Tibial artery (tissue), 4 donors: ENCODE measurements around the gene CASK.
"Not testable (repeated sequence)": the region's sequence is repeated elsewhere in the genome, so short reads cannot be mapped to it uniquely, and the experiment has no call there.

Source experiments
- DNase-seq, 2 donors: peaks; one replicate each; pipeline ENCODE4 v3.0.0-alpha.2; 2019
- H3K27ac ChIP-seq, 2 donors: fragments of 200-600 bp; sonication (generic) in 1 of 2; 1 replicate in 1 of 2; 2 replicates in 1 of 2; pipeline ENCODE4 v1.5.1; 2018 to 2019; ENCODE audit warnings: mild to moderate bottlenecking in 1 of 2
- H3K27me3 ChIP-seq, 2 donors: fragments of 200-600 bp; sonication (generic) in 1 of 2; one replicate each; pipeline versions ENCODE4 v1.5.1 to v1.6.0; 2016 to 2019
- H3K36me3 ChIP-seq, 3 donors: fragments of 200-600 bp; sonication (generic) in 2 of 3; one replicate each; pipeline ENCODE4 v1.5.1; 2016 to 2019; ENCODE audit warnings: mild to moderate bottlenecking in 2 of 3
- H3K4me1 ChIP-seq, 4 donors: fragments of 200-600 bp; sonication (generic) in 2 of 4; 1 replicate in 3 of 4; 2 replicates in 1 of 4; pipeline ENCODE4 v1.5.1; 2016 to 2019
- H3K4me3 ChIP-seq, 2 donors: fragments of 200-600 bp; sonication (generic) in 1 of 2; 1 replicate in 1 of 2; 2 replicates in 1 of 2; pipeline ENCODE4 v1.5.1; 2018 to 2019; ENCODE audit warnings: mild to moderate bottlenecking in 2 of 2
- H3K9me3 ChIP-seq, 3 donors: fragments of 200-600 bp; sonication (generic) in 1 of 3; one replicate each; pipeline ENCODE4 v1.5.1; 2016 to 2019
- intact Hi-C: fragments of 100-400 bp; cut with DNase I; formaldehyde crosslinking; loops from one replicate; pipeline ENCODE4 v1.15.0; 2023; ENCODE audit warnings: low total_unique reads
- TF ChIP-seq, protein P1 (sequence below), 2 experiments: fragments of 200-600 bp in 1 of 2; fragments of 450-650 bp in 1 of 2; IDR thresholded peaks; one replicate each; pipeline ENCODE4 v1.5.1; 2017 to 2019; ENCODE audit warnings: antibody characterized with exemption in 2 of 2, mild to moderate bottlenecking in 1 of 2, moderate library complexity in 1 of 2

The CASK gene

DNA sequence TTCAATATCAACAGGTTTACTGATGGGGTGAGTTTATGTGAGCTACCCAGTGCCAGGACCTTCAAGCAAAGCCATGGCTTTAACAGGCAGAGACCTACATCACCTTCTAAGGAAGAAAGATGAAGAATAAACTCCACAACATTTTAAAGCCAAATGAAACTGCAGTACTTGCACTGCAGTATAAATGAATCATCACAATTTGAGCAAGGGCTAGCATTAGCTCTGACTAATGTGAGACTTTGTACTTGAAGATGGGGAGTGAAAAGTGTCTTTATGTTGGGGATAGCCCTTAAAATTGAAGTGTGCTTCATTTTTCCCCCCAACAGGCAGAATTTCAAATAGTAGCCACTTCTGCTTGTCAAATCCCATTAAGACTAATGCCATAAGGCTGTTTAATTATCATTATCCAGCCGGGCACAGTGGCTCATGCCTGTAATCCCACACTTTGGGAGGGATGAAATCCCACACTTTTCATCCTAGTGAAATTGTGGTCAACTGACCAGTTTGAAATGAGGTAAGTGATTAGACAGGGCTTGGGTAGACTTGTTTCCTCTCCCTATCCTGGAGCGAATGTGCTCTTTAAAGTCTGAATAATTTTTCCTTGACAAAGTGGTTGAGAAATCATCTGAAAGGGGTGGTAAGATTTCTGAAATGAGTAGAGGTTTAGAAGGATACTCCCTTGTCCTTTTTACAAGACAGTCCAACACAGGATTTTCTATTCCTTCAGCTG, 261.8 kb downstream of the CASK start:
- Histone ChIP-seq H3K27ac (peak overlapping the region; percentile 76 to 80), H3K4me3 (no peak overlapping the region), H3K9me3 (no peaks in the 10 kb centered on the region), H3K4me1 (peaks cover 0 to 60% (median 3%) of the 10 kb centered on the region in 4 donors), H3K27me3 (no peaks in the 10 kb centered on the region), H3K36me3 (peaks cover 0 to 21% (median 0%) of the 10 kb centered on the region in 3 donors)
- TF ChIP-seq, protein P1, sequence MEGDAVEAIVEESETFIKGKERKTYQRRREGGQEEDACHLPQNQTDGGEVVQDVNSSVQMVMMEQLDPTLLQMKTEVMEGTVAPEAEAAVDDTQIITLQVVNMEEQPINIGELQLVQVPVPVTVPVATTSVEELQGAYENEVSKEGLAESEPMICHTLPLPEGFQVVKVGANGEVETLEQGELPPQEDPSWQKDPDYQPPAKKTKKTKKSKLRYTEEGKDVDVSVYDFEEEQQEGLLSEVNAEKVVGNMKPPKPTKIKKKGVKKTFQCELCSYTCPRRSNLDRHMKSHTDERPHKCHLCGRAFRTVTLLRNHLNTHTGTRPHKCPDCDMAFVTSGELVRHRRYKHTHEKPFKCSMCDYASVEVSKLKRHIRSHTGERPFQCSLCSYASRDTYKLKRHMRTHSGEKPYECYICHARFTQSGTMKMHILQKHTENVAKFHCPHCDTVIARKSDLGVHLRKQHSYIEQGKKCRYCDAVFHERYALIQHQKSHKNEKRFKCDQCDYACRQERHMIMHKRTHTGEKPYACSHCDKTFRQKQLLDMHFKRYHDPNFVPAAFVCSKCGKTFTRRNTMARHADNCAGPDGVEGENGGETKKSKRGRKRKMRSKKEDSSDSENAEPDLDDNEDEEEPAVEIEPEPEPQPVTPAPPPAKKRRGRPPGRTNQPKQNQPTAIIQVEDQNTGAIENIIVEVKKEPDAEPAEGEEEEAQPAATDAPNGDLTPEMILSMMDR (IDR thresholded peaks at IDR 0.05): no peak
- intact Hi-C loops: no loop called here
- DNase-seq: no peak

DNA sequence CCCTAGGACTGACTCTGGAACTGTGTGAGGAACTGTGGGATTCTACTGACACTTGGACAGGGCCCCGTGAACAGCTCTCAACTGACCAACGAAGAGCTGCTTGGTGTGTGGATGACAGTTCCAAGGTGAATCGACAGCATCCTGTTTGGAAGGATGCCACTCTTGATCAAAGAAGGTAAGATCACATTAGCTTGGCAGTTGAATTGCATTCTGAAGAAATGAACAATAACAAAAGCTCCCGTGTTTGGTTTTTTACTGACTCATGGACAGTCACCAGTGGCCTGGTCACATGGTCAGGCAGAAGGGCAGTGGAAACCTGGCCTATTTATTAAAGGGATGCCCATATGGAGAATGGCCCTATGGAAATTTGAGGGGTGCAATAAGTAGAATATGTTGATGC, 267.7 kb downstream of the CASK start:
- TF ChIP-seq, protein P1 (IDR thresholded peaks at IDR 0.05): no peak
- H3K27me3 ChIP-seq: no peaks in the 10 kb centered on the region
- peak overlapping the region; percentile 57 to 68 for H3K27ac ChIP-seq
- peaks cover 0 to 23% (median 3%) of the 10 kb centered on the region in 4 donors for H3K4me1 ChIP-seq
- intact Hi-C loops: no loop called here
- DNase-seq: no peak
- no peaks in the 10 kb centered on the region for H3K9me3 ChIP-seq
- H3K36me3 ChIP-seq: peaks cover 0 to 26% (median 0%) of the 10 kb centered on the region in 3 donors
- no peak overlapping the region for H3K4me3 ChIP-seq

DNA sequence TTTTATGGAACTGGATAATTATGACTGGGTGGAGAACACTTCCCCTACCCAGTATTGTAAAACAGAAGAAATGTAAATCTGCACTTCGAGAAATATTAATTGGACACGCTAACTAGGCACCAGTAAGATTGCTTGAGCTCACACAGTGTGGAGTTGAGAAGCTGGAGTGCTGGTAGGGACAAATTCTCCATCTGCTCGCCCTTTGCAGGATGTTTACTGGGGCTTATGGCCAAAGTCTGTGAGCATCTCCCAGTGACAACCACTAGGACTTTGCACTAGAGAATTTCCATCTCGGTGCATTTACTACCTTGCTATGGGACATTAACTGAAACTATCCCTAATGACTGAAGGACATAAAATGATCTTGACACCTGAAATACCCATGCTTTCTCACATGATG, 268.3 kb downstream of the CASK start:
- Histone ChIP-seq H3K4me1 (peaks cover 0 to 26% (median 3%) of the 10 kb centered on the region in 4 donors), H3K9me3 (no peaks in the 10 kb centered on the region), H3K27me3 (no peaks in the 10 kb centered on the region), H3K36me3 (peaks cover 0 to 26% (median 0%) of the 10 kb centered on the region in 3 donors), H3K27ac (peak overlapping the region; percentile 57 to 68), H3K4me3 (no peak overlapping the region)
- TF ChIP-seq, protein P1 (IDR thresholded peaks at IDR 0.05): no peak
- no peak for DNase-seq
- intact Hi-C loops: no loop called here

DNA sequence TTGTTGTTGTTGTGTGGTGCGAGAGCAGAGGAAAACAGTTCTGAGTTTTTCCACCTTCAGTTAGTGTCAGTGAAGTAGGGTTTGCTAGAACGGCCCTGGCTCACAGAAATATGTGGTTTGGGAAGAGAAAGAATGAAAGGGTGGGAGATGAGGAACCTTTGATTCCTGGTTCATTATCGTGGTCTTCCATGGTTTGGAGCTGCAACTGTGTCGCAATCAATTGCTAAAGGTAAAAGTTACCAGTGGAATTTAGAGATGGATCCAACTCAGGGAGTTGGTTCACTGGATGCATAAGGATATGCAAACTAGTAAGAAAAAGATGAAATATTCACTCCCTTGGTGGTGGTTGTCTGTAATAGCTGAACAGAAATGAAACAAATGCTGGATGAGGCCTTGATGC, 270.2 kb downstream of the CASK start:
- H3K4me1 ChIP-seq: peaks cover 0 to 26% (median 3%) of the 10 kb centered on the region in 4 donors
- H3K9me3 ChIP-seq: no peaks in the 10 kb centered on the region
- no peak overlapping the region for H3K4me3 ChIP-seq
- H3K27ac ChIP-seq: no peak overlapping the region
- DNase-seq: no peak
- intact Hi-C loops: no loop called here
- TF ChIP-seq, protein P1 (IDR thresholded peaks at IDR 0.05): no peak
- H3K27me3 ChIP-seq: no peaks in the 10 kb centered on the region
- H3K36me3 ChIP-seq: peaks cover 0 to 10% (median 0%) of the 10 kb centered on the region in 3 donors

- DNase-seq, H3K27me3 ChIP-seq, intact Hi-C loops, H3K4me1 ChIP-seq, H3K36me3 ChIP-seq, H3K9me3 ChIP-seq, H3K27ac ChIP-seq, H3K4me3 ChIP-seq: not testable (repeated sequence)
Measured at GRCh38 chrX:41646201-41646600, 277.2 kb downstream of the CASK start.

GRCh38 chrX:41634284-41634683, 289.1 kb downstream of the CASK start:
- Histone ChIP-seq H3K4me3 (no peak overlapping the region), H3K27ac (peak overlapping the region; percentile 62 to 63), H3K4me1 (peaks cover 0 to 8% (median 0%) of the 10 kb centered on the region in 4 donors), H3K27me3 (no peaks in the 10 kb centered on the region), H3K36me3 (no peaks in the 10 kb centered on the region), H3K9me3 (no peaks in the 10 kb centered on the region)
- DNase-seq: peak; percentile 40 to 75
- intact Hi-C loops: no loop called here
- TF ChIP-seq, protein P1 (IDR thresholded peaks at IDR 0.05): no peak
